ENCODE measurements around the gene ERBB4. TPM values are rescaled to one million over a fixed set of nuclear protein-coding genes. Genes with fewer than 3 reads are reported as not detected.

ERBB4 gene
- total and polyA plus RNA-seq, 9 donors = 0.08 to 22.3 (median 1.2) TPM

GRCh38 chr2:212549941-212550340 is 11.3 kb upstream of the ERBB4 start:
- no peak for DNase-seq
- no peak overlapping the region for H3K27ac ChIP-seq
- H3K27me3 ChIP-seq = no peaks in the 10 kb centered on the region
- no peaks in the 10 kb centered on the region for H3K4me1 ChIP-seq (ENCODE audit: insufficient read depth)
- no peak for TF ChIP-seq CTCF (IDR thresholded peaks at IDR 0.05)
- no peak for TF ChIP-seq POLR2A (IDR thresholded peaks at IDR 0.05)
- no peak for TF ChIP-seq EP300 (IDR thresholded peaks at IDR 0.05)
- no peaks in the 10 kb centered on the region for H3K9me3 ChIP-seq
- intact Hi-C loops (cut with DNase I) = no loop called here
- H3K4me3 ChIP-seq = no peak overlapping the region
- no peaks in the 10 kb centered on the region for H3K36me3 ChIP-seq

- Histone ChIP-seq H3K27ac (no peak overlapping the region), H3K27me3 (no peaks in the 10 kb centered on the region), H3K36me3 (no peaks in the 10 kb centered on the region), H3K4me3 (no peak overlapping the region), H3K9me3 (no peaks in the 10 kb centered on the region), H3K4me1 (ENCODE audit: insufficient read depth) (no peaks in the 10 kb centered on the region)
- no peak for DNase-seq
- intact Hi-C loops (cut with DNase I) = no loop called here
- TF ChIP-seq POLR2A (IDR thresholded peaks at IDR 0.05) (no peak), EP300 (IDR thresholded peaks at IDR 0.05) (no peak)
Measured at GRCh38 chr2:212549463-212549862, 10.9 kb upstream of the ERBB4 start.

- TF ChIP-seq POLR2A (IDR thresholded peaks at IDR 0.05) = no peak
- TF ChIP-seq EP300 (IDR thresholded peaks at IDR 0.05) = no peak
- TF ChIP-seq CTCF (IDR thresholded peaks at IDR 0.05) = no peak
- no peak for DNase-seq
- H3K27ac ChIP-seq = no peak overlapping the region
Measured at GRCh38 chr2:212548455-212548819, 9.8 kb upstream of the ERBB4 start.

GRCh38 chr2:212547716-212548454 is 9.3 kb upstream of the ERBB4 start:
- Histone ChIP-seq H3K4me3 (no peak overlapping the region), H3K27me3 (no peaks in the 10 kb centered on the region), H3K36me3 (no peaks in the 10 kb centered on the region), H3K27ac (no peak overlapping the region), H3K4me1 (ENCODE audit: insufficient read depth) (no peaks in the 10 kb centered on the region), H3K9me3 (no peaks in the 10 kb centered on the region)
- intact Hi-C loops (cut with DNase I) = no loop called here
- no peak for DNase-seq
- TF ChIP-seq CTCF (IDR thresholded peaks at IDR 0.05) (no peak), EP300 (IDR thresholded peaks at IDR 0.05) (no peak), POLR2A (IDR thresholded peaks at IDR 0.05) (no peak)

More at GRCh38 chr2:212548455-212548819, 9.8 kb upstream of the ERBB4 start:
- Histone ChIP-seq H3K4me3 (no peak overlapping the region), H3K36me3 (no peaks in the 10 kb centered on the region), H3K9me3 (no peaks in the 10 kb centered on the region), H3K4me1 (ENCODE audit: insufficient read depth) (no peaks in the 10 kb centered on the region), H3K27me3 (no peaks in the 10 kb centered on the region)
- WGBS, 3 donors = 3 to 5% (median 4%) methylated on average over 1 of the region's 1 CpG
- intact Hi-C loops (cut with DNase I) = no loop called here

- Histone ChIP-seq H3K4me1 (ENCODE audit: insufficient read depth) (no peaks in the 10 kb centered on the region), H3K4me3 (no peak overlapping the region), H3K27me3 (no peaks in the 10 kb centered on the region), H3K9me3 (no peaks in the 10 kb centered on the region), H3K36me3 (no peaks in the 10 kb centered on the region), H3K27ac (no peak overlapping the region)
- WGBS, 3 donors = 61 to 76% (median 70%) methylated on average over 1 of the region's 1 CpG
- intact Hi-C loops (cut with DNase I) = no loop called here
- DNase-seq = no peak
- TF ChIP-seq POLR2A (IDR thresholded peaks at IDR 0.05) (no peak), CTCF (IDR thresholded peaks at IDR 0.05) (no peak), EP300 (IDR thresholded peaks at IDR 0.05) (no peak)
Measured at GRCh38 chr2:212546669-212547068, 8.1 kb upstream of the ERBB4 start.

Measured in ovary (tissue), 9 donors.